LHCN-M2 (cell line): Measurements from ENCODE around the gene RALGAPA2. TPM values are rescaled to one million over a fixed set of nuclear protein-coding genes. Genes with fewer than 3 reads are reported as not detected.

ENCODE experiments used
- DNase-seq: peaks from one replicate; pipeline ENCODE4 v3.0.0-alpha.2; 2012; ENCODE audit warnings: low read depth
- total RNA-seq: library from RNA; depleted of rRNA; stranded (reverse); fragments of >200 nt; gene quantifications from 2 replicates; pipeline ENCODE4 v1.2.3, GENCODE V29; 2014

RALGAPA2 gene
- total RNA-seq, 1 experiment from 2014 or later: 8.7 TPM

- DNase-seq: no peak
Measured at GRCh38 chr20:20630551-20630950, 81.9 kb downstream of the RALGAPA2 start.

DNA sequence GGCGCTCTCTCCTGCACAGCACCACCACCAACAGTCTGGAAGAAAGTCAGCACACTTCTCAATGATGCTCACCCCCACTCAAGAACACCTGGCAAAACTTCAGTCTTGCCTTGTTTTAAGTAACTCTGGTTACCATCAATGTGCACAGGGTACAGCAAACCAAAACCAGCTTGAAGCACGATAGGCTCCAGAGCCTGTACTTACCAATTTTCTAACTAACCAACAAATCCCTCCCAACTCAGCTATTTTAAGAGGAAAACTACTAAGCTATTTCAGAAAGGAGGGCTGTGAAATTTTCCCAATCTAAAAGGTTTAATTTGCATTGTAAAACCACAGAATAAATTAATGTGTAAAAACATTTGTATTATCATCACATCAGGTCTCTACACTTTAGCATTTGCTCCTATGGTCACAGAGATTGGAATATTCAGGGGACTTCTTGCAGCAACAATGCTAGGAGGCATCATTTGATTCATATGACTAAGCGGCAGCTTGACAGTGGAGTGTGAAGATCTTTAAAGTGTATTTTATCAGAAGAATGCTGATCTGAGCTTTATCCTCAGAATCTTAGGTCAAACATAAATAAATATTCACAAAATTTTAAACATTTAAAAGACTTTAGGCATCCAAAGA lies 82.8 kb downstream of the RALGAPA2 start:
- no peak for DNase-seq

DNA sequence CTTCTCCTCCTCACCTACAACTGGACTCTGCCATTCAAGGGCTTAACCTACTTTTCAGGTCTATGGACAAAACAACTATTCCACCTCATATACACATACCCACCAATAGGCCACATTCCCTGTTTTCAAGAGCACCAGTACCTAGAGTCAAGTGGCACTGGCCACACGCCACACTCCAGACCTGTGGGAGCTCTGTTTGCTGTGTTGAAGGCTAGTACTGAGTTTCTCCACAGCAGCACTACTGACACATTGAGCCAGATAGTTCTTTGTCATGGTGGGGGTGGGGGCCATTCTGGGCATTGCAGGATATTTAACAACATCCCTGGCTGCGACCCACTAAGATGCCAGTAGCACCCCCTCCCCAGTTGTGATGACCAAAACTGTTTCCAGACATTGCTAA lies 84.1 kb downstream of the RALGAPA2 start:
- DNase-seq: no peak

DNA sequence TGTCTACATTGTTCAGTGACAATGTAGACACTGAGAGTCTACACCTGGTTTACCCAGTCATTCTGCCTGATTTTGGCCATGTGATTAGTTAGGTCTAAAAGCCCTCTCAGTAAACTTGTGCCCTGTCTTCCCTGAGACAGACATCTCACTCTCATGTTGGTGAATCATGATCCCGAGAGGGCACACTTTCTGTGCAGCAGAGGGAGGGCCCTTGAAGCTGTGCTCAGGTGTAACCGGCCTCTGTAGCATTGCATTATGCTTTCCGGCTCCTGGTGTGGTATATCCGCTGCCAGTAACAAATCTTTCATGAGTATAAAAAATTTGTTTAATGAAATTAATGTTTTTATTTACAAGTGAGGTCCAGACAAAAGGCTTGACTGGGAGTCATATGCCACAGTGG lies 85.0 kb downstream of the RALGAPA2 start:
- no peak for DNase-seq

- DNase-seq: no peak
Measured at GRCh38 chr20:20624914-20625313, 87.5 kb downstream of the RALGAPA2 start.

- no peak for DNase-seq
Measured at GRCh38 chr20:20621195-20621594, 91.2 kb downstream of the RALGAPA2 start.

DNA sequence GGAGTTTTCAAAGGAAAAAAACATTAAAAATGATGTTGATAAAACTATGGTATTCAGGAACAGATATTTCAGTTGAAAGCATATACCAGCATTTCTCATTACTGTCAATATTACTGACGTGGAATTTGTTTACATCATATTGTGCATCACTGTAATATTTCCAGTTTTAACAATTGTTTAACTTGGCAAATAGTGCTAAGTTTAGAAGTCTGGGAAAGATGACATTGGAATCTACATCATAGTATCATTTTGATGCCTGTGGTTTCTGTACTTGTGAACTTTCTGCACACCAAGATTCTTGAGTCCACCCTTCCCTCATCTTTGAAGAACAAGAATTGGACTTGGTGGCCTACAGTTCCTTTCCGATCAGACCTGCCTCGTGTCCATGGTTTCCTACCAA lies 98.1 kb downstream of the RALGAPA2 start:
- no peak for DNase-seq

- no peak for DNase-seq
Measured at GRCh38 chr20:20612251-20612650, 100.2 kb downstream of the RALGAPA2 start.

- DNase-seq: no peak
Measured at GRCh38 chr20:20611167-20611566, 101.3 kb downstream of the RALGAPA2 start.

- no peak for DNase-seq
Measured at GRCh38 chr20:20609522-20609921, 102.9 kb downstream of the RALGAPA2 start.

- DNase-seq: no peak
Measured at GRCh38 chr20:20608641-20609040, 103.8 kb downstream of the RALGAPA2 start.

GRCh38 chr20:20608041-20608440 lies 104.4 kb downstream of the RALGAPA2 start:
- DNase-seq: no peak

DNA sequence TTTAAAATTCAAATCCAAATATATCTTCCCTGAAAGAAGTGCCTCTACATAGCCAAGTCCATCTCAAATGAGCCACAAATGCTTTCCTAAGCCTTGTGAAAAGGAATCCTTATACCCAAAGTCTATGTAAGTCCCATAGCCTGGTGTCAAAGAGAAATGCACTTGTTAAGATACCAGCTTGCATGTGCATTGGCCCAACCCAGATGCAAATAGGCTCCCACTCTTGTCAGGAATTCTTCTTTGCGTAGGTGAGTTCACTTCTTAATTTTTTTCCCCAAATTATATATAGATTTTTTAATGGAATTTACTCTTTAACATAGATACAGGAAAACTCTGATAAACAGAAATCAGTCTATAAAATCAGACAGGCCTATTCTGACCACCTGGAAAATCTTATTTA lies 105.6 kb downstream of the RALGAPA2 start:
- no peak for DNase-seq

GRCh38 chr20:20606050-20606449 lies 106.4 kb downstream of the RALGAPA2 start:
- no peak for DNase-seq

GRCh38 chr20:20604907-20605306 lies 107.5 kb downstream of the RALGAPA2 start:
- no peak for DNase-seq

DNA sequence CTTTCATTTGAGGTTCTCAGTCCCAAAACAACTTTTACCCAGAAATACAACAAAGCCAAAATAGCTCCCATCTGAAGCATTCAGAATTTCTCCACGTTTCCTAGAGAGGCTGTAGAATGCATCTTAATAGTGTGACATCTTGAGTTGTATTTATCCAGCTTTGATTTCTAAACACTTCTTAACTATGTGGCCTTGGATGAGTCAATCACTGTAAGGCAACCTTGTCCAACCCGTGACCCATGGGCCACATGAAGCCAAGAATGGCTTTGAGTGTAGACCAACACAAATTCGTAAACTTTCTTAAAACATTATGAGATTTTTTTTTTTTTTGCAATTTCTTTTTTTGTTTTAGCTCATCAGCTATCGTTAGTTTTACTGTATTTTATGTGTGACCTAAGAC lies 108.1 kb downstream of the RALGAPA2 start:
- DNase-seq: no peak

GRCh38 chr20:20603339-20603990 lies 109.0 kb downstream of the RALGAPA2 start:
- no peak for DNase-seq

GRCh38 chr20:20597966-20598365 lies 114.5 kb downstream of the RALGAPA2 start:
- no peak for DNase-seq

DNA sequence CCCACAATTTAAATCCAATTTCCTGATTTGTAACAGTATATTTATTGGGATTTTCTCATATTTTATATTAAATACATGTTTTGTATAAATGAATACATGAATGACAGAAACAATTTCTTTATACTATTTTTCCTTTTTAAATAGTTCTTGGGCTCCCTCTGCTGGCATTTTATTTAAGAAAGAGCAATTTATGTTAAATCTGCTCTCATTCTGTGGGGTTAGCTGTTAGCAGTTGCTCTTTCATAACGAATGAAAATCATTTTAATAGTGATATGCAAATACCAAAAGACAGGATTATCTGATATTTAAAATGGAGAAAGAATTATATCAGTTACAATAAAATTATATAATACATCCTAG lies 118.3 kb downstream of the RALGAPA2 start:
- DNase-seq: peak; percentile 24

DNA sequence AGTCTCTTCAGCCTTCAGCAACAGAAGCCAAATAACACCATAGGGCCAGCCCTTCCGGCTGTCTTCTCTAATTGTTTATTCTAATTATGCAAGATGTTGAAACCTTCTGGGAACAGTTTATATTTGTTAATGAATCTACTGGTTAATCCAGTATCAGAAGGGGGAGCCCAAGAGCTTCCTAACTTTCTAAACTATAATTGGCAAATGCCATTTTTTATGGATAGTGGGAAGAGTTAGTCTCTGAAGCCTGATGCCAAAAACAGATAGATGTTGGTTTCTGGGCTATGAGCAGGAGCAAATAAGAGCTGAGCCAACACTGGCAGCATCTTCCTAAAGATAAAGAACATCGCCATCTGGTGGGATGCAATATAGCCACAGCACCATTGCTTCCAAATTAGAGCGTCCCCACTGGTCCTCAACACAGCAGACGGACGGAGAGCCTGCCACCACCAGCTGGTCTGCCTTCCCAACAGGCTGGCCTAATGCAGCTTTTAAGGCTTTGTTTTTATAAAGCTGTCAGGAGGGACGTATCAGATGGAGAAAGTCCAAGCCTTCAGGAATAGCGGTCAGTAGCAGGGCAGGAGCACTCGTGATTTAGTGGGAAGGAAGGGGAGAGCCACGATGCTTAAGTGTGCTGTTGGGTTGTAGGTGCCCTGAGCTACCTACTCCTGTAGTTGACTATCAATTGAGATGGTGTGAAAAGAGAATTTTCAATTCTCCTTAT lies 118.8 kb downstream of the RALGAPA2 start:
- peak; percentile 64 for DNase-seq

DNA sequence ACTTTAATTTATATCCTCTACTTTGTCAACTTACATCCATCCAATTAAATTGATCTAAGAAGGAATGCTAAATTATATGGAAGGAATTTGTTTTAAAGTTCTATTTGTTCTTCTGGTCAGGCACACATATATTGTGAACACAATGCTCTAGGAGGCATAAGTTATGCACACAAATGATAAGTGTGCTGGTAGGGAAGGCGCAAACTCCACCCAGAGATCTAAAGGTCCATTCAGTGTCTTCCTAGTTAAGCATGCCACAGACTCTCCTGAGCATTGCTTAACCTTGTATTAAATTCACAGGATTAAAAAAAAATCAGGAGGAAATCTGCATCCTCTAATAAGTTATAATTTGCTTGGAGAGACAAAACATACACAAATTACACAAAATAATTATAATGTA lies 127.3 kb downstream of the RALGAPA2 start:
- no peak for DNase-seq

- no peak for DNase-seq
Measured at GRCh38 chr20:20582734-20583133, 129.7 kb downstream of the RALGAPA2 start.

DNA sequence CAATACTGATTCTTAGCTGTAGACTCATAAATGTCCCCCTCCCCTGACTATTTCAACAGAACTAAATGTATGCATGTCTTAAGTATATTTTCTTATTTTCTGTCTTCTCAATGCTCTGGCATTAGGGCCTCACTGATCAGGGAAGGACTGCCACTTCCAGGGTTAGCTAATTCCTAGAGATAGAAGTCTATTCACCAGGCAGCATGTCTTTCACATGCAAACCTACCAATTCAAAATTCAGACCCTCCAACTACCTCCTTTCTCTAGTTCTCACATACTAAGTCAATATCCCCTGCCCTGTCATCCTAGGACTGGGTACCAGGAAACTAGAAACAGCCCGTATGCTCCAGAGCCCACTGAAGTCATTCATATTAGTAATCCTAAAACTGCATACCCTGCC lies 132.3 kb downstream of the RALGAPA2 start:
- DNase-seq: no peak
